ENCODE data around the gene HCK. TPM values are rescaled to one million over a fixed set of nuclear protein-coding genes. Genes with fewer than 3 reads are reported as not detected.

Gene HCK
- total RNA-seq (4.9 TPM), polyA plus RNA-seq (ENCODE audit: insufficient read depth in 1 of 8, insufficient read length in 8 of 8, low replicate concordance in 1 of 8) (1 to 10 TPM; 4.4 to 6.3 (median 4.4) TPM)
- long read RNA-seq, donor 1 = 0 reads
- long read RNA-seq, donor 2 = 0 reads
- long read RNA-seq, donor 3, partial matches to known transcripts = 0 of 4 reads
- long read RNA-seq, donor 3, other reads (novel, unspliced or antisense) = 0 of 4 reads
- long read RNA-seq, donor 4, partial matches to known transcripts = 0 of 2 reads
- long read RNA-seq, donor 4, other reads (novel, unspliced or antisense) = 0 of 2 reads
- long read RNA-seq, donor 5, partial matches to known transcripts = 0 of 3 reads
- long read RNA-seq, donor 5, other reads (novel, unspliced or antisense) = 0 of 3 reads
- long read RNA-seq, donor 6, partial matches to known transcripts = 0 of 1 reads
- long read RNA-seq, donor 6, other reads (novel, unspliced or antisense) = 0 of 1 reads
- long read RNA-seq, donor 7 = 0 reads
- long read RNA-seq, donor 8, partial matches to known transcripts = 0 of 1 reads
- long read RNA-seq, donor 8, other reads (novel, unspliced or antisense) = 0 of 1 reads
- long read RNA-seq, donor 9 = 0 reads
- long read RNA-seq, donor 10, partial matches to known transcripts = 0 of 1 reads
- long read RNA-seq, donor 10, other reads (novel, unspliced or antisense) = 0 of 1 reads
- long read RNA-seq, donor 11, partial matches to known transcripts = 0 of 1 reads
- long read RNA-seq, donor 11, other reads (novel, unspliced or antisense) = 0 of 1 reads

DNA sequence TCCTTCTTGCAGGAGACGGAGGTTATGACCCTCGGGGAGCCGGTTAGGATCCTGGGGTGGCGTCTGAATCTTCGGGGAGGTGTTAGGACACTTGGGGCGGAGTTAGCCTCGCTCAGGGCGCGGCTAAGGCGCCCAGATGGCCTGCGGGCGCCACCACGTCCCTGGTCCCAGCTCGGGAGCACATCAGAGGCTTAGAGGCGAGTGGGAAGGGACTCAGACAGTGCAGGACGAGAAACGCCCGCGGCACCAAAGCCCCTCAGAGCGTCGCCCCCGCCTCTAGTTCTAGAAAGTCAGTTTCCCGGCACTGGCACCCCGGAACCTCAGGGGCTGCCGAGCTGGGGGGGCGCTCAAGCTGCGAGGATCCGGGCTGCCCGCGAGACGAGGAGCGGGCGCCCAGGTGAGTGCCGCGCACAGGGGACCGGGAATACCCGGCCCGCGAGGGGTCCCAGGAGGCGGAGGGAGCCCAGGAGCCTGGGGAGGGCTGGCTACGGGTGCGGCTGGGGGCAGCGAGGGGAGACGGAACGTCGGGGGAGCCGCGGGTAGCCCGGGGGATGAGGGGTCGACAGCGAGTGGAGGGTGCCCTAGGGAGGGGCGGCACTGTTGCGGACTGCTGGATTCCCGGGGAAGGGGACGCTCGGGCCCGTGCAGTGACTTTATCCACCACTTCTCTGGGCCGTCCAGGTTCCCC, at the start of gene HCK:
HCK (plus strand) TSS at position 153 of the 688 bp plus-strand sequence.
- under 1% methylated on average over 51 of the region's 58 CpGs for WGBS (ENCODE audit: insufficient coverage)
- H3K27me3 ChIP-seq (ENCODE audit: control insufficient read depth, insufficient read depth, low read length) = peaks cover 54% of the 10 kb centered on the region
- no peaks in the 10 kb centered on the region for H3K36me3 ChIP-seq (ENCODE audit: control insufficient read depth, insufficient read depth, low read length)
- peak within 1 kb of the TSS; percentile 32 for H3K4me3 ChIP-seq (ENCODE audit: low read length)
- peak within 1 kb of the TSS; percentile 44 for H3K27ac ChIP-seq (ENCODE audit: low read length)
- H3K4me1 ChIP-seq (ENCODE audit: control insufficient read depth, insufficient read depth, low read length) = peaks cover 11% of the 10 kb centered on the region
- H3K9me3 ChIP-seq (replicated peaks; ENCODE audit: control insufficient read depth, low read depth, low read length) = no peaks in the 10 kb centered on the region
- DNase-seq = peak; percentile 29

DNA sequence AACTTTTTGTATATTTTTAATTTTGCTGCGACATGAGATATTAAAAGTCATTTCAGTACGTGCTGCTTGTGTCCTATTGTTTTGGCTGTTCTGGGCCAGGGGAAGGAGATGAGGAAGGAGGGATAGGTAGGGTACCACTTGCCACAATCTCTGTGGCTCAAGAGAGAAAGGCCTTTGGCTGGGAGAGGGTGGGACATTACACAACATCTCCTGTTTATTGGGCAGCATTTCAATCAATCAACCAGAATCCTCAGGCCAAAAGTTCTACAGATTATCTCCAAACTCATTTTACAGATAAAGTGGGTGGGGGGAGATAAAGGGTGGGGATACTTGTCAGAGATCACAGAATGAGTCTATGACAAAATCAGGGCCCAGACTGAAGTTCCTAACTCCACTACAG, 48.7 kb upstream of the HCK start:
- no peak overlapping the region for H3K4me3 ChIP-seq (ENCODE audit: low read length)
- H3K27me3 ChIP-seq (ENCODE audit: control insufficient read depth, insufficient read depth, low read length) = peaks cover 2% of the 10 kb centered on the region
- H3K9me3 ChIP-seq (replicated peaks; ENCODE audit: control insufficient read depth, low read depth, low read length) = no peaks in the 10 kb centered on the region
- H3K27ac ChIP-seq (ENCODE audit: low read length) = no peak overlapping the region
- no peak for DNase-seq
- WGBS (ENCODE audit: insufficient coverage) = no CpG with 5 or more reads among the region's 2 CpGs
- no peaks in the 10 kb centered on the region for H3K36me3 ChIP-seq (ENCODE audit: control insufficient read depth, insufficient read depth, low read length)
- peaks cover 11% of the 10 kb centered on the region for H3K4me1 ChIP-seq (ENCODE audit: control insufficient read depth, insufficient read depth, low read length)

DNA sequence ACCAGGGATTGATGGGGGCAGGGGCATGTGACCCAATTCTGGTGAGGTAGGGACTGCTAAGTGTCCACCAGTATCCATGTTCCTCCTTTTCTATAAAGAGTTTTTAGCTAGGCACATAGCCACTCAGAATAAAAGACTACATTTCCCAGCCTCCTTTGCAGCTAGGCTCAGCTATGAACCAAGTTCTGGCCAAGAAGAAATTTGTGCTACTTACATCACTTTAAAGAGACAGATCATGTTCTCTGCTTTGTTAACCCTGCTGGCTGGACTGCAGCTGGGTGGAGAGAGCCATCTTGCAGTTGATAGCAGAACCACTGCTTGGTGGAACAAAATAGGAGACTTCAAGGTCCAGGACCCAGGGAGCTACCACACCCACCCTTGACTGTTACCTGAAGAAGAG, 47.1 kb upstream of the HCK start:
- Histone ChIP-seq H3K4me1 (ENCODE audit: control insufficient read depth, insufficient read depth, low read length) (peaks cover 14% of the 10 kb centered on the region), H3K27me3 (ENCODE audit: control insufficient read depth, insufficient read depth, low read length) (peaks cover 2% of the 10 kb centered on the region), H3K4me3 (ENCODE audit: low read length) (no peak overlapping the region), H3K27ac (ENCODE audit: low read length) (no peak overlapping the region), H3K9me3 (replicated peaks; ENCODE audit: control insufficient read depth, low read depth, low read length) (no peaks in the 10 kb centered on the region), H3K36me3 (ENCODE audit: control insufficient read depth, insufficient read depth, low read length) (no peaks in the 10 kb centered on the region)
- peak; percentile 16 for DNase-seq

DNA sequence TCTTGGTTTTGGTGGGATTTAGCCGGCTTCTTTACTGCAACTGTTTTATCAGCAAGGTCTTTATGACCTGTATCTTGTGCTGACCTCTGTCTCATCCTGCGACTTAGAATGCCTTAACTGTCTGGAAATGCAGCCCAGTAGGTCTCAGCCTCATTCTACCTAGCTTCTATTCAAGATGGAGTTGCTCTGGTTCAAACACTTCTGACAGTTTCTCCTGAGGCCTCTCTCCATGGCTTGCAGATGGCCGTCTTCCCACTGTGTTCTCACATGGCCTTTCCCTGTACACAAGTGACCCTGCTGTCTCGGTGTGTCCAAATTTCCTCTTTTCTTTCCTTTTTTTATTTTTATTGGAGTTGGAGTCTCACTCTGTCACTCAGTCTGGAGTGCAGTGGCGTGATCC, 46.0 kb upstream of the HCK start:
- Histone ChIP-seq H3K27me3 (ENCODE audit: control insufficient read depth, insufficient read depth, low read length) (peaks cover 6% of the 10 kb centered on the region), H3K27ac (ENCODE audit: low read length) (no peak overlapping the region), H3K4me1 (ENCODE audit: control insufficient read depth, insufficient read depth, low read length) (peaks cover 14% of the 10 kb centered on the region), H3K4me3 (ENCODE audit: low read length) (no peak overlapping the region), H3K9me3 (replicated peaks; ENCODE audit: control insufficient read depth, low read depth, low read length) (no peaks in the 10 kb centered on the region), H3K36me3 (ENCODE audit: control insufficient read depth, insufficient read depth, low read length) (no peaks in the 10 kb centered on the region)
- DNase-seq = no peak
- WGBS (ENCODE audit: insufficient coverage) = 95% methylated on average over 2 of the region's 5 CpGs

- WGBS (ENCODE audit: insufficient coverage) = 62% methylated on average over 3 of the region's 8 CpGs
- Histone ChIP-seq H3K36me3 (ENCODE audit: control insufficient read depth, insufficient read depth, low read length) (no peaks in the 10 kb centered on the region), H3K4me1 (ENCODE audit: control insufficient read depth, insufficient read depth, low read length) (peaks cover 14% of the 10 kb centered on the region), H3K9me3 (replicated peaks; ENCODE audit: control insufficient read depth, low read depth, low read length) (no peaks in the 10 kb centered on the region), H3K27me3 (ENCODE audit: control insufficient read depth, insufficient read depth, low read length) (peaks cover 7% of the 10 kb centered on the region), H3K4me3 (ENCODE audit: low read length) (no peak overlapping the region), H3K27ac (ENCODE audit: low read length) (peak overlapping the region; percentile 75)
- peak; percentile 24 for DNase-seq
These were observed 44.9 kb upstream of the HCK start for GRCh38 chr20:32006841-32007786.

DNA sequence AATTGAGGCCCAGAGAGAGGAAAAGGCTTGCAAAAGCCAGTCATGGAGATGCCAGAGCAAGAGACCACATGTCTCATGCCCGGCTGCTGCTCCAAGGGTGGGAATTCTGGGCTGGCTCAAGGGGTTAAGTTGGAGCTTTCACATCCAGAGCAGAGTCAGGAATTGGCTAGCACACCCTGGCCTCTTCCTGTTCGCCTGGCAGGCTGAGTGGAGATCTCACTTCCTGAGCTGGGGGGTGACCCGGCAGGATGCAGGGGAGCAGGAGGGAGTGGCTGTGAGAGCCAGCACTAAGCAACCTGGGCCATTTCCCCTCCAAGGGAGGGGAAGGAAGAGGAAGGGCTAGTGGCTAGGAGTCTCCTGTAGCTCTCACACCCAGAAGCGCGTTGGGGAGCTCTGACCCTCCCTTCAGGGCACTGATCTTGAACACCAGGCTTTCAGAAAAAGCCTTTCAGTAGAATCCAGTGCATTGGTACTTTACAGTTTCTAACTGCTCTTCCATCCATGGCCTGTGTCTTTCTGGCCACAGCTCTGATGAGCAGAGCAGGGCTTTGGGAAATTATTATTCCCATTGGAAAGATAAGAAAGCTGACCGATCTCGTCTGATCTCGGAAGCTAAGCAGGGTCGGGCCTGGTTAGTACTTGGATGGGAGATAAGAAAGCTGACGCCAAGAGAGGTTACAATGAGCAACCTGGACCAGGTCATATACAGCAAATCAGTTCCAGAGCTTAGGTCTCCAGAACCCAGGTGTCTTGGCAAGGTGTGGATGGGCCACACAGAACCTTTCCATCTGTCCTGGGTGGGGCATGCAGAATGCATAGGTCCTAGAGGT, 44.0 kb upstream of the HCK start:
- Histone ChIP-seq H3K27me3 (ENCODE audit: control insufficient read depth, insufficient read depth, low read length) (peaks cover 10% of the 10 kb centered on the region), H3K27ac (ENCODE audit: low read length) (peak overlapping the region; percentile 45), H3K4me3 (ENCODE audit: low read length) (no peak overlapping the region), H3K4me1 (ENCODE audit: control insufficient read depth, insufficient read depth, low read length) (peaks cover 14% of the 10 kb centered on the region), H3K36me3 (ENCODE audit: control insufficient read depth, insufficient read depth, low read length) (no peaks in the 10 kb centered on the region), H3K9me3 (replicated peaks; ENCODE audit: control insufficient read depth, low read depth, low read length) (no peaks in the 10 kb centered on the region)
- DNase-seq = peak; percentile 54
- 27% methylated on average over 7 of the region's 10 CpGs for WGBS (ENCODE audit: insufficient coverage)

- H3K27me3 ChIP-seq (ENCODE audit: control insufficient read depth, insufficient read depth, low read length) = peaks cover 10% of the 10 kb centered on the region
- no peaks in the 10 kb centered on the region for H3K9me3 ChIP-seq (replicated peaks; ENCODE audit: control insufficient read depth, low read depth, low read length)
- H3K4me3 ChIP-seq (ENCODE audit: low read length) = no peak overlapping the region
- 71% methylated on average over 2 of the region's 7 CpGs for WGBS (ENCODE audit: insufficient coverage)
- H3K27ac ChIP-seq (ENCODE audit: low read length) = peak overlapping the region; percentile 42
- no peak for DNase-seq
- peaks cover 14% of the 10 kb centered on the region for H3K4me1 ChIP-seq (ENCODE audit: control insufficient read depth, insufficient read depth, low read length)
- no peaks in the 10 kb centered on the region for H3K36me3 ChIP-seq (ENCODE audit: control insufficient read depth, insufficient read depth, low read length)
These were observed 42.5 kb upstream of the HCK start for GRCh38 chr20:32009564-32009963.

GRCh38 chr20:32010101-32010500, 41.9 kb upstream of the HCK start, which contains the start of gene CCM2L:
TSS of gene CCM2L (plus strand) at chr20:32010438. CDS start at chr20:32010455, 17 bp downstream.
- H3K27me3 ChIP-seq (ENCODE audit: control insufficient read depth, insufficient read depth, low read length) = peaks cover 10% of the 10 kb centered on the region
- H3K27ac ChIP-seq (ENCODE audit: low read length) = peak within 1 kb of the TSS; percentile 79
- no peaks in the 10 kb centered on the region for H3K36me3 ChIP-seq (ENCODE audit: control insufficient read depth, insufficient read depth, low read length)
- peaks cover 14% of the 10 kb centered on the region for H3K4me1 ChIP-seq (ENCODE audit: control insufficient read depth, insufficient read depth, low read length)
- WGBS (ENCODE audit: insufficient coverage) = 30% methylated on average over 2 of the region's 2 CpGs
- H3K4me3 ChIP-seq (ENCODE audit: low read length) = peak within 1 kb of the TSS; percentile 22
- H3K9me3 ChIP-seq (replicated peaks; ENCODE audit: control insufficient read depth, low read depth, low read length) = no peaks in the 10 kb centered on the region
- peak; percentile 16 for DNase-seq

DNA sequence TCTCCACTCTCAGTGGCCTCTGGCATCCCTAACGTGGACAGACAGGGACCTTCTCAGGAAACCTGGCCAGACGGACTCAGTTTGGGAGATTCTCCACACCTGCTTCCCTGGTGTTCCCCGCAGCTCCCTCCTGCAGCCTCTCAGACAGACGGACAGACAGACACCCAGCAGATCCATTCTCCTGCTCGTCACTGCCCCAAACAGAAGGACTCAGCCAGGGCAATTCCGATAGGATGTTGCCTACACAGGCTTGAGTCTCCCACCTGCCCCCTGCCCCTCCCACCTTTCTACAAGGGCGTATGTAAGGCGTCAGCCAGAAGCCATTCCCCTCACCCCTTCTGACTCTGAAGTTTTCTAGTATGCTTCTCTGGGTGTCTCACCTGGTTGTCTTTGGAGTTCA, 41.4 kb upstream of the HCK start:
- DNase-seq = no peak
- Histone ChIP-seq H3K27ac (ENCODE audit: low read length) (peak overlapping the region; percentile 79), H3K36me3 (ENCODE audit: control insufficient read depth, insufficient read depth, low read length) (no peaks in the 10 kb centered on the region), H3K27me3 (ENCODE audit: control insufficient read depth, insufficient read depth, low read length) (peaks cover 10% of the 10 kb centered on the region), H3K4me1 (ENCODE audit: control insufficient read depth, insufficient read depth, low read length) (peaks cover 14% of the 10 kb centered on the region), H3K4me3 (ENCODE audit: low read length) (peak overlapping the region; percentile 22), H3K9me3 (replicated peaks; ENCODE audit: control insufficient read depth, low read depth, low read length) (no peaks in the 10 kb centered on the region)
- 20% methylated on average over 5 of the region's 8 CpGs for WGBS (ENCODE audit: insufficient coverage)
